Parathyroid adenoma (tissue), 2 donors: Measurements from ENCODE around the gene TBATA.
A peak's percentile ranks its signal among the peaks of the same experiment; 100 is the strongest.

Experiments used
- H2AFZ ChIP-seq: fragments of 300-600 bp; sonication (generic); one replicate; pipeline ENCODE4 v1.7.0; 2017; ENCODE audit warnings: antibody characterized with exemption, mild to moderate bottlenecking
- H3K27ac ChIP-seq: fragments of 300-600 bp; sonication (generic); one replicate; pipeline ENCODE4 v1.7.0; 2017
- H3K27me3 ChIP-seq: fragments of 300-600 bp; sonication (generic); one replicate; pipeline ENCODE4 v1.7.0; 2017; ENCODE audit warnings: low read length; ENCODE audit not compliant: control insufficient read depth, insufficient read depth
- H3K36me3 ChIP-seq: fragments of 300-600 bp; sonication (generic); one replicate; pipeline ENCODE4 v1.7.0; 2017; ENCODE audit warnings: low read length; ENCODE audit not compliant: control insufficient read depth, insufficient read depth
- H3K4me1 ChIP-seq: fragments of 300-600 bp; sonication (generic); one replicate; pipeline ENCODE4 v1.7.0; 2017; ENCODE audit warnings: control low read depth
- H3K4me2 ChIP-seq: fragments of 300-600 bp; sonication (generic); one replicate; pipeline ENCODE4 v1.7.0; 2017; ENCODE audit warnings: low read length
- H3K4me3 ChIP-seq: fragments of 300-600 bp; sonication (generic); one replicate; pipeline ENCODE4 v1.7.0; 2017; ENCODE audit warnings: low read depth, low read length
- H3K79me2 ChIP-seq: fragments of 300-600 bp; sonication (generic); one replicate; pipeline ENCODE4 v1.7.0; 2017; ENCODE audit warnings: control low read depth
- H3K9ac ChIP-seq: fragments of 300-600 bp; sonication (generic); one replicate; pipeline ENCODE4 v1.7.0; 2017; ENCODE audit warnings: mild to moderate bottlenecking
- H3K9me3 ChIP-seq: fragments of 300-600 bp; sonication (generic); one replicate; pipeline ENCODE4 v1.7.0; 2017; ENCODE audit warnings: low read length; ENCODE audit not compliant: control insufficient read depth
- CTCF ChIP-seq: fragments of 300-600 bp; sonication (generic); IDR thresholded peaks from one replicate; pipeline ENCODE4 v1.7.0; 2017; ENCODE audit warnings: antibody characterized with exemption, mild to moderate bottlenecking
- donor health status: primary hyperparathyroidism.

Gene TBATA

GRCh38 chr10:70742537-70743429 is 42.4 kb downstream of the TBATA start:
- H3K79me2 ChIP-seq: no peaks in the 10 kb centered on the region
- no peak overlapping the region for H3K9ac ChIP-seq
- H3K27me3 ChIP-seq: no peaks in the 10 kb centered on the region
- H3K4me1 ChIP-seq: no peaks in the 10 kb centered on the region
- peak overlapping the region; percentile 40 for H3K27ac ChIP-seq
- no peak overlapping the region for H2AFZ ChIP-seq
- no peak for TF ChIP-seq CTCF
- H3K4me2 ChIP-seq: no peak overlapping the region
- H3K4me3 ChIP-seq: no peak overlapping the region
- H3K36me3 ChIP-seq: no peaks in the 10 kb centered on the region
- no peaks in the 10 kb centered on the region for H3K9me3 ChIP-seq

GRCh38 chr10:70740406-70741288 is 44.5 kb downstream of the TBATA start:
- TF ChIP-seq CTCF: no peak
- Histone ChIP-seq H3K9me3 (no peaks in the 10 kb centered on the region), H3K9ac (no peak overlapping the region), H3K27me3 (no peaks in the 10 kb centered on the region), H3K36me3 (no peaks in the 10 kb centered on the region), H3K27ac (no peak overlapping the region), H3K4me2 (no peak overlapping the region), H3K4me1 (no peaks in the 10 kb centered on the region), H3K79me2 (no peaks in the 10 kb centered on the region), H2AFZ (no peak overlapping the region), H3K4me3 (no peak overlapping the region)

- H2AFZ ChIP-seq: no peak overlapping the region
- no peaks in the 10 kb centered on the region for H3K36me3 ChIP-seq
- TF ChIP-seq CTCF: no peak
- H3K27ac ChIP-seq: no peak overlapping the region
- no peaks in the 10 kb centered on the region for H3K9me3 ChIP-seq
- H3K4me1 ChIP-seq: no peaks in the 10 kb centered on the region
- no peak overlapping the region for H3K4me2 ChIP-seq
- no peaks in the 10 kb centered on the region for H3K79me2 ChIP-seq
- no peak overlapping the region for H3K4me3 ChIP-seq
- no peak overlapping the region for H3K9ac ChIP-seq
- no peaks in the 10 kb centered on the region for H3K27me3 ChIP-seq
Observed at GRCh38 chr10:70738761-70739121, 46.4 kb downstream of the TBATA start.

DNA sequence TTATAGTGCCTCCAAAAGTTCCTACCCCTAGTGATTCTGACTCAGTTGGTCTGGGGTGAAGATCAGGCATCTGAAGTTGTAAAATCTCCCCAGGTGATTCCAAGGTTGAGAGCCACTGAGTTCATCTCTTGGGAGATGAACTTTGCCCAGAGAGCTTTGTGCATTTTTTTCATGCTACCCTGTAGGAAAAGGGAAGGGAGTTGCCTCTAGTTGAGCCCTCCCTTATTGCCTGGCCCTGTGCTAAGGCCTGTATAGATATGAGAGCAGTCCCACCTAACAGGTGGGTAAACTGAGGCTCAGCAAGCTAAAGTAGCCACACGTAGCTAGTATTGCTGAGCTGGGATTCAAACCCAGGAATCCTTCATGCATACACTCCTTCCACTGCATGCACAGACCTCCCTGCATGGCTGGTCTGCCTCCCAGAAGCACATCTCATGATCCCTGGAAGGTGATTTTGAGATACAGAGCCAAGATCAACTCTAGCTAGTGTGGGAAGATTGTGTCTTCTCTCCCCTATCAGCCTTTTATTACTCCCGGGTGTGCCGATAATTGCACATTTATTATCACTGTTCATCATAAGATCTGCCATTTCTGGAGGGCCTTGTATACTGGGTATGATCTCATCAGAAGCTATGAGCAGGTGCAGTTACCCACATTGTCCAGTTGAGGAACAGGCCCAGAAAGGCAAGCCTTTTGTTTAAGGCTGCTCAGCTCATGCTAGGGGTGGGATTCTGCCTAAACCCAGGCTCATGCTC is 47.0 kb downstream of the TBATA start:
- H3K79me2 ChIP-seq: no peaks in the 10 kb centered on the region
- no peak overlapping the region for H3K4me2 ChIP-seq
- no peaks in the 10 kb centered on the region for H3K9me3 ChIP-seq
- H3K9ac ChIP-seq: no peak overlapping the region
- no peaks in the 10 kb centered on the region for H3K4me1 ChIP-seq
- H3K36me3 ChIP-seq: no peaks in the 10 kb centered on the region
- no peak overlapping the region for H3K4me3 ChIP-seq
- no peak overlapping the region for H3K27ac ChIP-seq
- no peak overlapping the region for H2AFZ ChIP-seq
- TF ChIP-seq CTCF: no peak
- H3K27me3 ChIP-seq: no peaks in the 10 kb centered on the region
